Measurements from ENCODE around the gene PSMA3. TPM values are rescaled to one million over a fixed set of nuclear protein-coding genes. Genes with fewer than 3 reads are reported as not detected.
A peak's percentile ranks its signal among the peaks of the same experiment; 100 is the strongest.

Gene PSMA3
- total RNA-seq, 1 donor from 2014 or later: 232 TPM

GRCh38 chr14:58216544-58216943, 28.1 kb upstream of the PSMA3 start:
- Mint-ChIP-seq H3K4me1 (ENCODE audit: low read depth, unreplicated experiment) (peaks cover 9% of the 10 kb centered on the region), H3K36me3 (ENCODE audit: low read depth, unreplicated experiment) (peaks cover 9% of the 10 kb centered on the region), H3K27me3 (ENCODE audit: low read depth, unreplicated experiment) (no peaks in the 10 kb centered on the region), H3K4me3 (ENCODE audit: unreplicated experiment) (no peak overlapping the region), H3K27ac (ENCODE audit: unreplicated experiment) (peak overlapping the region; percentile 75), H3K9me3 (ENCODE audit: unreplicated experiment) (no peaks in the 10 kb centered on the region)
- DNase-seq (ENCODE audit: low read depth) (peak; percentile 40), FAIRE-seq (peak; percentile 89)
- Histone ChIP-seq H3K27ac (ENCODE audit: low read depth, low read length) (peak overlapping the region; percentile 48), H3K4me1 (ENCODE audit: insufficient read depth, low read length) (peaks cover 9% of the 10 kb centered on the region), H3K9me3 (ENCODE audit: insufficient read depth, low read depth, low read length) (no peaks in the 10 kb centered on the region), H2AFZ (ENCODE audit: low read depth, low read length) (no peak overlapping the region), H3K79me2 (ENCODE audit: insufficient read depth, low read length) (no peaks in the 10 kb centered on the region), H3K9ac (ENCODE audit: low read length) (peak overlapping the region; percentile 13), H3K4me3 (ENCODE audit: insufficient read depth, low read depth, low read length) (no peak overlapping the region), H3K27me3 (ENCODE audit: insufficient read depth, low read length) (no peaks in the 10 kb centered on the region), H4K20me1 (ENCODE audit: insufficient read depth, low read length) (peaks cover 5% of the 10 kb centered on the region), H3K36me3 (ENCODE audit: insufficient read depth, low read length) (peaks cover 19% of the 10 kb centered on the region), H3K4me2 (ENCODE audit: low read length) (peak overlapping the region; percentile 54)
- TF ChIP-seq EZH2 (IDR thresholded peaks at IDR 0.05; ENCODE audit: insufficient read depth, low read length): no peak
- no peak for TF ChIP-seq CTCF (IDR thresholded peaks at IDR 0.05; ENCODE audit: insufficient read depth, low read depth, low read length)

- no peak overlapping the region for H3K4me3 ChIP-seq (ENCODE audit: insufficient read depth, low read depth, low read length)
- H3K27ac ChIP-seq (ENCODE audit: low read depth, low read length): no peak overlapping the region
- H3K27ac Mint-ChIP-seq (ENCODE audit: unreplicated experiment): no peak overlapping the region
- H3K36me3 ChIP-seq (ENCODE audit: insufficient read depth, low read length): peaks cover 11% of the 10 kb centered on the region
- H3K4me1 Mint-ChIP-seq (ENCODE audit: low read depth, unreplicated experiment): no peaks in the 10 kb centered on the region
- no peaks in the 10 kb centered on the region for H4K20me1 ChIP-seq (ENCODE audit: insufficient read depth, low read length)
- FAIRE-seq (no peak), DNase-seq (ENCODE audit: low read depth) (no peak)
- no peak overlapping the region for H3K9ac ChIP-seq (ENCODE audit: low read length)
- TF ChIP-seq EZH2 (IDR thresholded peaks at IDR 0.05; ENCODE audit: insufficient read depth, low read length) (no peak), CTCF (IDR thresholded peaks at IDR 0.05; ENCODE audit: insufficient read depth, low read depth, low read length) (no peak)
- H2AFZ ChIP-seq (ENCODE audit: low read depth, low read length): no peak overlapping the region
- H3K79me2 ChIP-seq (ENCODE audit: insufficient read depth, low read length): no peaks in the 10 kb centered on the region
- no peaks in the 10 kb centered on the region for H3K4me1 ChIP-seq (ENCODE audit: insufficient read depth, low read length)
- no peaks in the 10 kb centered on the region for H3K27me3 Mint-ChIP-seq (ENCODE audit: low read depth, unreplicated experiment)
- no peaks in the 10 kb centered on the region for H3K9me3 Mint-ChIP-seq (ENCODE audit: unreplicated experiment)
- no peak overlapping the region for H3K4me3 Mint-ChIP-seq (ENCODE audit: unreplicated experiment)
- H3K27me3 ChIP-seq (ENCODE audit: insufficient read depth, low read length): no peaks in the 10 kb centered on the region
- no peaks in the 10 kb centered on the region for H3K9me3 ChIP-seq (ENCODE audit: insufficient read depth, low read depth, low read length)
- H3K36me3 Mint-ChIP-seq (ENCODE audit: low read depth, unreplicated experiment): peaks cover 4% of the 10 kb centered on the region
- H3K4me2 ChIP-seq (ENCODE audit: low read length): no peak overlapping the region
Measured at GRCh38 chr14:58227096-58227819, 17.4 kb upstream of the PSMA3 start.

Measured in astrocyte (in vitro differentiated cells and primary cell).